Amygdala (tissue), 56 donors: Measurements from ENCODE around the gene RGS19.

Source experiments
- DNase-seq, 56 donors: peaks; one replicate each; lab custom pipeline; 2025; lab: John Stamatoyannopoulos, UW

Gene RGS19

DNA sequence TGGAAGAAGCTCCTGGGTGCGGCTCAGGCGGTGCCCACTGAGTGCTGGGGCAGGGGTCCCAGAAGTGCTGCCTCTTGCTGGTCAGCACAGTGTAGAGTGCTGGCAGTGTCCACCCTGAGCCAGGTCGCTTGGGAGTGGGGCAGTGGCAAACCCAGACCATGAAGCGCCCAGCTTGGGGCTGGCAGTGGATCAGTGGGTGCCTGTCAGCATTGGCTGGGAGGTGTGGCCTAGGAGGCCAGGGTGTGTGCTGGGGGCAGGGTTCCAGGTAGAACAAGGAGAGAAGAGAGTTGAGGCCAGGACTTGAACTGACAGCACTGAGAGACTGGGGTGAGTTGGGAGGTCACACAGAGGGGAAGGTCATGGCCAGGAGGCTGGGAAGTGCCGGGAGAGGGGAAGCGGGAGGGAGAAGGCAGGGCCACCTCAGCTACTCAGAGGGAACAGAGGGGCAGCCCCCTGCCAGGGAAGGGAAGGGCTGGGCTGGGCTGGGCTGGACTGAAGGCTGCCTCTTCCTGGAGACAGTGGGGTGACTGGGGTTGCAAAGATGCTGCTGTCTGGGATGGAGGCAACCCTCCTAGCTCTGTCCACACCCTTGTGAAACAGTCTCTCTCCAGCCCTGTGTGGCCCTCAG is 12.2 kb downstream of the RGS19 start:
- DNase-seq, result no peak

DNA sequence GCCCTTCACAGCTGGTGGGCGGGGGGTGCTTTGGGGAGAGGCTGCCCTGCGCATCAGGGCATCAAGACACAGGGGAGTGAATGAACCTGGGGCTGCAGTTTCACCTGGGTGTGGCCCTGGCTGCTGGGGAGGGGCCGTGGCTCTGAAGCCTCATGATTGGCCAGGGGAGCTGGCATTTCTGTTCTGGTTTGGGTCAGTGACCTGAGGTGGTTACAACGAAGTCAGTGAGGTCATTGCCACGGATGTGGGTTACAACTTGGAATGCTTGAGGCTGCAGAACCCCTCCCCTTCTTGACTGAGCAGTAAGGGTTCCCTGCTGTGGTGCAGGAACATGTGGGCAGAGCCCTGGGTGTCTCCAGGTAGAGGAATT is 13.4 kb downstream of the RGS19 start:
- no peak for DNase-seq

GRCh38 chr20:64065062-64065973 is 14.0 kb downstream of the RGS19 start:
- DNase-seq, result no peak

GRCh38 chr20:64064145-64064698 is 15.1 kb downstream of the RGS19 start:
- DNase-seq, result no peak

- DNase-seq, result peak in 14 of 56 donors; percentile 7 to 64 (median 30)
Measured at GRCh38 chr20:64063389-64064144, 15.8 kb downstream of the RGS19 start.

DNA sequence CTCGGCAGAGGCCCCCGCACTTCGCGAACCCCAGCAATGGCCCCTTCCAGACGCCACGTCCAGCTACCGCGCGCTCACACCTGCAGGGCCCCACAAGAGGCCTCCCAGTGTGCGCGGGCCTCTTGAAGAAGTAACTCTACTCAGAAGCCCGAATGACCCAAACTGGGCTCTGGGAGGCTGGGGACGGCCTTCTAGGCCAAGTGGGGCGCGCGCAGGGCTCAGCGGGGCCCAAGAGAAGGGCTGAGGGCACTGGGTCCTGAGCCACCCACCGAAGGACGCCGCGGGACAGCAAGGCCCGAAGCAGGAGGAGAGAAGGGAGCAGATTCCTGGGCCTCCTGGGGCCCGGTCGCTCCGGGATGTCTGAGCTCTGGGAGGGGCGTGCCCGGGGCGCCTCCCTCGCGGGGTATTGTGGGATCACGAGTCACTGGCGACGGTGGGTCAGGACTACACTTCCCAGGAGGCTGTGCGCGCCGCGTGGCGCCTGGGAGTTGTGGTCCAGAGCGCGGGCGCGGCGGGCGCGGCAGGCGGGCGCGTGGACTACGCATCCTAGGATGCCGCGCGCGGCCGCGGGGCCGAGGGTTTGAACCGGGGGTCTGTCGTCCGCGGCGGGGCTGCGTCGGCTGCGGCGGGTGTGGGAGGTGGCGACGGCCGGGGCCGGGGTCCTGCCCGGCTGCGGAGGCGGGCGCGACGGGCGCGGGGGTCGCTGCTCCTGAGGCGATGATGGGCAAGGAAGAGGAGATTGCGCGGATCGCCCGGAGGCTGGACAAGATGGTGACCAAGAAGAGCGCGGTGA is 16.5 kb downstream of the RGS19 start, which contains the start of gene TCEA2:
TCEA2 (plus strand) TSS at position 603 of the 793 bp plus-strand sequence; CDS start at position 718, 115 bp downstream.
- peak; percentile 44 to 99 (median 94) for DNase-seq

GRCh38 chr20:64062276-64062595 is 17.1 kb downstream of the RGS19 start:
- DNase-seq, result peak in 4 of 56 donors; percentile 34 to 58 (median 46)

DNA sequence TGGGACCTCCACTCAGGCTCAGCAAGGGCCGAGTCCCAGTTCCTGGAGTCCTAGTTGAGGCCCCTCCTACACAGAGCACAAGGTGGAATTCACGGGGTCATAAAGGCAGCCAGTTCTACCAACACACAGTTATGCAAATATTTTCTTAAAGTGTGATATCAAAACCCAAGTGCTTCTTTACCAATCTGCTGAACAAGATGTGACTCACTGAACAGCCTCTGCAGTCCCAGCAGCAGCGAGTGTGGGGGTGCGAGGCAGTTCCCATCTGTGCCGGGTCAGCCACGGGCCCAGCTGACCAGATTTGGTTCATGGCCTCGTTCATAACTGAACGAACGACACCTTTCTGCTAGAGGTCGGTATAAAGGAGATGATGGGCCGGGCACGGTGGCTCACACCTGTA is 20.8 kb downstream of the RGS19 start:
- peak in 1 of 56 donors; percentile 11 for DNase-seq

DNA sequence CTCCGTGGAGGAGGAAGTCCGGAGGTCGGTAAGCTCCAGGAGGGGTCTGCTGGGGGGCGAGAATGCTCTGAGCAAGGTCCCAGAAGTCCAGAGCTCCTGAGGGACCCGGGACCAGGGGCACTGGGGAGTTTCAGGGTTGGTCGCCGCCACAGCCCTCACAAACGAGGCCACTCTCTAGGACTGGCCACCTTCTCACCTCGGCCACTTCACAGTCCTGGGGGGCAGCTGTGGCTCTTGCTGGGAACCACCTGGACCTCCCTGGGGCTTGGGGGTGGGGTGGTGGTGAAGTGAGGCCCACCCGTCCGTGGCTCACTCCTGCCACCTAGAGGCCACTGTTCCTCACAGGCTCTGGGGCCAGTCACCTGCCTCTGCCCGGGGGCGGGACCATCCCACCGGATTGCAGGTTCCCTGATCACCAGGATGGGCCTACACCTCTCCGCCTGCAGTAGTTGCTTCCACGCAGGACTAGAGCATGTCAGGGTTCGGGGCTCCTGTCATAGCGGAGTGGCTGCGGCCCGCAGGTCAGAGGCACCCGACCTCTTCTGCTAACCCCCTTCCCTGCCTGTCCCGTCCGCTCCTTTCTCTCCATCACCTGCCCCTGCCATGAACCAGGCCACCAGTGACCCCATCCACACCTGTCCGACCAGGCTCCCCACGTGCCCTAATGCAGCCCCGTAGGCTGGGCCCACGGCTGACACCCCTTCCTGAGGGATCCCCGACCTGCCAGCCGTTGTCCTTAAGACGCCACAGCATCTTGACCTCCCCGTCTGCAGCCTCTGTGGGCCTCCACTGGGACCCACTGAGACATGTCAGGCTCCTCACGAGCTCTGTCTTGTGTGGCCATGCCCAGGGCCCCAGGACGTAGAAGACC is 21.5 kb downstream of the RGS19 start:
- peak in 23 of 56 donors; percentile 7 to 65 (median 27) for DNase-seq

DNA sequence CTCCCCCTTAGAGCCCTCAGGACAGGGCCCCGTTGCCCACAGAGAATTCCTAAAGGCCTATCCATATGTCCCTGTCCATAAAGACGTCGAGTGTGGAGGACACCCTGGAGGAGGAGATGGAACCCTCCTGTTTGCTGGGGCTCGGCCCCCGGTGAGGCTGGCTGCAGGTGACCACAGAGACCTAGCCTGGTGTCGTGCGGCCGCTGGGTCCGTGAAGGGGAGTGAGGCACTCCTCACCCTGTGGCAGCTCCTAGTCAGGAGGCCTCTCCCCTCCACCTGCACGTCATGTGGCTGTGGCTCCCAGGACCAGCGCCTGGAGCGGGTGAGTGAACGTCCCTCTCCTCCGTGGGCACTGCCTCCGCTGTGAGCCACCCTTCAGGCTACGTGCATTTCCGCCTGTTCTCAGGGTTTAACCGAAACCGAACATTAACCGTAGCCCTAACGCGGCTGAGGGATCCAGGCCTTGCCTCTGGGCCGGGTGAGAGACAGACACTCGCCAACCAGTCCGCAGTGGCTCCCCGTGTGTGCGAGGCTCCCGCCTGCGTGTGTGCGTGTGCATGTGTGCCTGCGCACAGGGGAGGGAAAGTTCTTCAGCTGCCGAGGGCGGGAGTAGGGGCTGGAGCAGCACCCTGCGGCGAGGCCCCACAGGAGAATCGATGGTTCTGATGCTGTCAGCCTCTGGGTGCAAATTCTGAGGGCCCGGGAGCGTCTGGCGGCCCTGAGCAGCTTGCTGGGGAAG is 22.3 kb downstream of the RGS19 start:
- DNase-seq, result no peak

GRCh38 chr20:64056639-64056888 is 22.8 kb downstream of the RGS19 start:
- no peak for DNase-seq

DNA sequence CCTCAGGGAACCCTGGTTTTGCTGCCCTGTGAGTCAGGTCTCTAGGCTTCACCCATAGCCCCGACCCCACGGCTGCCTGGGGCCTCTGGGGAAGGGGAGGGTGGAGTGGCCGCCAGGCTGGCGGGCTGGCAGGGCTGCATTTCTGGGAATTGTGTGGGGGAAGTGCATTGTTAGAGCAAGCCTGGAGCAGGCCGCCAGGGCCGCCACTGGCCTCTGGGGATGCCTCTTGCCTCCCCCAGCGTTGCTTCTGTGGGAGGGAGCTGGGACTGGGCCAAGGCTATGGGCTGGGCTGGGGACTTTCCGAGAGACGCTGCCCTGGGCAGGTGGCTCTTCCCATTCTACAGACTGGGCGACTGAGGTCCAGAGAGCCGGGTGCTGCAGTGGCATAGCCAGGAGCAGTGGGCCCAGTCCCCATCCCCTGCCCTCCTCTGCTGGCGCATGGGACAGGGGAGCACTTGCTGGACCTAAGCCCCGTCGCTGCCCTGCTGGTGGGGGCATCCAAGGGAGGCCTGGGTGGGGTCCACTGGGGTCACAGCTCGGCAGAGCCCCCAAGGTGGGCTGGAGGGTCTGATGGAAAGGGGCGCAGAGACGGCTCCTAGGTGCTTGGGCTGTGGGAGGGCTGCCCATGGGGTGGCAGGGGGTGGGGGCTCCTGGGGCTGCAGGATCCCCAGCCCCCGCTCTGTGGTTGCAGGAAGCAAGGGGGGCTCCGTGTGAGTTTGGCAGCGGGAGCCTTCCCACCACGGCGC is 23.3 kb downstream of the RGS19 start:
- DNase-seq, result no peak

DNA sequence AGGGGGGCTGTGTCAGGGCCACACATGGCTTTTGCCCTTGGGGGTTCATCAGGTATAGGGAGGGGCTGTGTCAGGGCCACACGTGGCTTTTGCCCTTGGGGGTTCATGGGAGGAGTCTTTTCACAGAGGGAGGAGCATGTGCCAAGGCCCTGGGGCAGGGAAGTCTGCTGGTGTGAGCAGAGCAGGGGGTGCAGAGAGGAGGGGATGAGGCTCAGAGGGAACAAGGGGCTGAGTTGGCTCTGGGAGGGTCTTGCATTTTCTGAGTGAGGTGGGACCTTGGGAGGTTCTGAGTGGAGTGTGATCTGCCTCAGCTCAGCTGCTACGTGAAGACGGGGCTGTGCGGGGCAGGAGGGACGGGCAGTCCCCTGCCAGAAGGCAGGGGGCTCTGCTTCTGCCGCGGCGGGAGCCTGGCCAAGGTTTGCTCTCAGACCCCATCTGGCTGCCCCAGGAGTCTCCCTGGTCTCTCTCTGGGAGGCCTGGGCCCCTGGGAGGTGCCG is 23.9 kb downstream of the RGS19 start:
- no peak for DNase-seq

DNA sequence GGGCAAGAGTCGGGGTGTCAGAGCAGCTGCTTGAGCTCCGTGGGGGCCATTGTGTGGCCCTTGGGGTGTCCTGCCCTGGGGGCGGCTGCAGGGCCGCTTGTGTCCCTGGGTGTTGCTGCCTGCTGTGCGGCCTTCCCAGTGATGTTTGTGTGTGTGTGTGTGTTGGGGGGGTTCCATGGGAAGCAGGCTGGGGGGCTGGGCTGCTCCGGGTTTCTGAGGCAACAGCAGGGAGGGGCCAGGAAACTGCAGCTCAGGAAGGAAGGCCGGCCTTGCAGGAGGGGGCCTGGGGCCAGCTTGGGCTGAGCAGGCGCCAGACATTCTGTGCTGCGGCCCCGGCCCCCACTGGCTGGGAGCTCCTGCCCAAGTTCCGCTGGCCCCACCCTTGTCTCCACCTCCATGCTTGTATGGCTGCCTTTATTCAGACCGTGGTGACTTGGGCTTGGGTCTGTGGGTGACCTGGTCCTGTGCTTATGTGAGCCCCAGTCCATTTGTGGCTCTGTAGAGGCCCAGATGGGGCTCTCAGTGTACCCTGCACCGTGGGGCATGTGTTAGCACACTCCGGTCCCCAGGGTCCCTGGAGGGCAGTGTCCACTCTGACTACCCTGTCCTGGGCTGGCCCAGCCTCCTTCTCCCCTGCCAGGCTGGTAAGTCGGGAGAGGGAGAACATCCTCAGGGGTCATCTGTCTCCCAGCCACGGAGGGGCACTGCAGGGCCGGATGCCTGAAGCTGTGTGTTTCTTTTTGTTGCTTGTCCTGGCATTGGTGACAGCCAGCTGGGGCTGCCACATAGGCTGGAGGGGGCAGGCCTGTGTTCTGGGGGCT is 25.3 kb downstream of the RGS19 start:
- DNase-seq, result no peak

DNA sequence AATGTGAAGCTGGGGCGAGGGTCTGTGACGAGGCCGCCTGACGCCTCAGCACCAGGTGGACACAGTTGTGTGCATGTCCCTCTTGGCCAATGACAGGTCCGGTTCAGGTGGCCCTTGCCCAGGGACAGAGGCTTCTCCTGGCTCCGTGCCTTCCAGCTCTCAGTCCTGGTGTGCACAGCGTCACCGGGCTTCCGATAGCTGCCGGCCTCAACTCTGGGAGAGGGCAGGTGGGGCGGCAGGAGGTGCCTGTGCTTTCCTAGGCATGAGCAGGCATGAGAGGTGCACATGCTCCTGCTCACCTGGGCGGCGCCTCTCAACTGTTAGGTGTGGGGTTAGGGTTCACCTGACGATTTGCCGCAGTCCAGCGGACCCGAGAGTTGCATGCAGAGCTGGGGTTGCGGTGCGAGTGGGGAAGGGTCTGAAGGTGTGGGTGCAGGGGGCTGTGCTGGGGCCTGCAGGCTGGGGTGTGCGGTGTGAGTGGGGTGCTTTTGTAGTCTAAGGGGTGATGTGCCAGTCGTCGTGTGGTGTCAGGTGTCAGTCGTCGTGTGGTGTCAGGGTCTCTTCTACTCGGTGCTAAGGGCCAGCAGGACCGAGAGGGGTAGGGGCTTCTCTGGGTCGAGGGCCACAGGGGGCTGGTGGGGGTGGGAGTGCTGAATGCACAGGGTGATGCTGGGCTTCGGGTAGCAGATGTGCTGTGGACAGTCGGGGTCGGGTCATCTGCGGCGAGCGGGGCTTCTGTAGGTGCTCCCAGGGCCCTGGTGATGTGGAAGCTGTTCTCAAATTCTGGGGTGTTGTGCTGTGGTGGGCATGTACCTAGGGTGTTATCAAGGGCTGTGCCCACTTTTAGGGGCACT is 26.1 kb downstream of the RGS19 start:
- DNase-seq, result no peak

- DNase-seq, result no peak
Measured at GRCh38 chr20:64052326-64052722, 27.0 kb downstream of the RGS19 start.
